Tibial nerve (tissue), 4 donors: ENCODE results near the gene BCAR3.

Experiments used
- CTCF ChIP-seq, 5 experiments: fragments of 200-600 bp in 3 of 5; fragments of 450-650 bp in 2 of 5; sonication (generic) in 3 of 5; IDR thresholded peaks; one replicate each; pipeline ENCODE4 v1.5.1; 2016 to 2019; ENCODE audit warnings: antibody characterized with exemption in 5 of 5, mild to moderate bottlenecking in 3 of 5, moderate library complexity in 2 of 5
- EP300 ChIP-seq, 2 donors: sonication (generic); formaldehyde crosslinking; IDR thresholded peaks; one replicate each; pipeline ENCODE4 v1.6.1; 2017; ENCODE audit warnings: antibody characterized with exemption in 2 of 2, mild to moderate bottlenecking in 1 of 2
- POLR2A ChIP-seq, 2 donors: fragments of 450-650 bp; IDR thresholded peaks; one replicate each; pipeline ENCODE4 v1.6.1; 2017; ENCODE audit warnings: antibody characterized with exemption in 2 of 2, mild to moderate bottlenecking in 2 of 2, moderate library complexity in 2 of 2

- TF ChIP-seq POLR2A (IDR thresholded peaks at IDR 0.05) (no peak), CTCF (IDR thresholded peaks at IDR 0.05) (no peak), EP300 (IDR thresholded peaks at IDR 0.05) (no peak)
Measured at GRCh38 chr1:93651695-93652094, 29.9 kb downstream of the BCAR3 start.
